Kidney capillary endothelial cell (primary cell): Measurements from ENCODE around the gene ATP6V1E1.

Experiments
- DNase-seq: peaks from one replicate; pipeline ENCODE4 v3.0.0-alpha.2; 2018; ENCODE audit warnings: low spot score

ATP6V1E1 gene

GRCh38 chr22:17633998-17634323 is 5.4 kb upstream of the ATP6V1E1 start:
- no peak for DNase-seq

DNA sequence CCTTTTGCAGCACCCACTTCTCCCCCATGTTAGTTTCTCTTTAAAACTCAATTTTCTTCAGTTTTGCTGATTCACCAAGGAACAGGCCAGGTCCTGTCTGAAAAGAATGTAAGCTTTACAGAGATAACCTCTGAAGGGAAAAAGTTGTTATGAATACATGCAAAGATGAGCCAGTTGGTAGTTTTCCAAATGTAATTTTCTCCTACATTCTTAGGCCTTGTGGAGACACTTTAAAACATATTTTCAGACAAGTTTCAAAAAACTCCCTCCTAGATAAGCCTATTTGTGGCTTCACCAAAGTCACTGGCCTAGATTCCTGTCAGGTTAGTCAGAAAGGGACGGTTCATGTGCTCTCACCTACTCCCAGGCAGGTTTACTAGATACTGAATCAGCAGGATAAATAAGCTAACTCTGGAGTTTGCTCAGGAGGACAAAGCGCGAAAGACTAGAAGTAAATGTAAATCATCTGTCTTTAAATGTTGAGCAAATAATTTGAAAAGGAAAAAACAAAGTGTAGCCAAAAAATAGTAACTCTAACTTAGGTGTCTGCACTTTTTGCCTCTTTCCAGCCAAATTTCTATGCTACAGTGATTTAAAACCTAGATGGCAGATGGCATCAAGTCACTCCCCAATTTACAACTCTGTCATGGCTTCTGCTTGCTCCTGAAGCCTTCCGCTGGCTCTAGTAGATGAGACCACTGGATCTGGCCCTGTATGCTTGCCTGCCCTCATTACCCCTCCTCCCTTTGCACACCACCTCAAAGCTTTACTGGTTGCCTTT is 4.9 kb upstream of the ATP6V1E1 start:
- no peak for DNase-seq

DNA sequence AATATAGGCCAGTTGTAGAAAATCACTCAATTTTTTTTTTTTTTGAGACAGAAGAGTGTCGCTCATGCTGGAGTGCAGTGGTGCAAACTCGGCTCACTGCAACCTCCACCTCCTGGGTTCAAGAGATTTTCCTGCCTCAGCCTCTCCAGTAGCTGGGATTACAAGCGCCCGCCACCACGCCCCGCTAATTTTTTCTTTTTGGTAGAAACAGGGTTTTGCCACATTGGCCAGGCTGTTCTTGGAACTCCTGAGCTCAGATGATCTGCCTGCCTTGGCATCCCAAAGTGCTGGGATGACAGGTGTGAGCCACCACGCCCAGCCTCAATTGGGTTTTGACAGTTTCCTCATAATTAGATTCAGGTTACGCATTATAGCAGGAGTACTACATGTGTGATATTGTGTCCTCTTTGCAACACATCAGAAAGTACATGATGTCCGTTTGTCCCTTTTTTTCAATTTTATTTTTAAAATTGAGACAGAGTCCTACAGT is 2.6 kb upstream of the ATP6V1E1 start:
- DNase-seq: no peak

DNA sequence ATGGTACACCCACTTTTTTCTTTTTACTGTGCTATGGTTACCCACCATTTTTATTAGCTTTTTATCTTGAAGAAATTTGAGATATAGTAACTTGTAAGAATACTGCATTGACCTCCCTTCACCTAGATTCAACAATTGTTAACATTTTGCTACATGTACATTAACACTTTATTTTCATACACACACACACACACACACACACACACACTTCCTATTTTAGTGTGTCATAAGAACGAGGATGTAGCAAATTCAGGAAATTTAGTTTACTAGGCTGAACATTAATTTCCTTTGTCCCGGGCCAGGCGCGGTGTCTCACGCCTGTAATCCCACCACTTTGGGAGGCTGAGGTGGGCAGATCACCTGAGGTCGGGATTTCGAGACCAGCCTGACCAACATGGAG is 1.1 kb upstream of the ATP6V1E1 start:
- DNase-seq: peak; percentile 33

DNA sequence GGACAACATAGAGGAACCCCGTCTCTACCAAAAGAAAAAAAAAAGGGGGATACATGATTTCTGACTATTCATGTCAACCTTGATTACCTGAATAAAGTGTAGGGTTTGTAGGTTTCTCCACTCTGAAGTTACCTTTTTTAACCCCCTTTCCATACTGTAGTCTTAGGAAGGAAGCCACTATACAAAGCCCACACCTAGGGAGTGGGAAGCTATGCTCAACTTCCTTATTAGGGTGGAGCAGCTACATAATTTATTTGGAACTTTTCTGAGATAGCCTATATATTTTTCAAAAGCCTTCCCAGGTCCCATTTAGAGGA is 582 bp upstream of the ATP6V1E1 start:
- DNase-seq: no peak

GRCh38 chr22:17627961-17628405 is 566 bp downstream of the ATP6V1E1 start:
- no peak for DNase-seq

DNA sequence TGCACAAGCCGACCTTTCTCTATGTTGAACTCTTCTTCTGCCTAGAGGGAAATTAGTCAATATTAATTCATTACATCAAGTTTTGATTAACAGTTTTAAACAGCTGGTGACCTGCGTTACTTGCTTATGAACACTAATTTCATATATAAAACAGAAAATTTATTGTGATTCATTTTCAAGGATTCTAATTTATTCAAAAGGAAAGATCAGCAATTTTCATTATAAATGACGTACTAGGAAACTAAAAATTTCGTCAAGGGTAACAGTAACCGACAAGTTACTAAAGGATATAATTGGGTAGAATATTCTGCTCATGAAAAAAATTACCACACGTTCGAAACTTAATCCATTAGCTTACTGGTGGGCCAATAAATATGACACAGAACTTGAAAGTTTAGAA is 15.3 kb downstream of the ATP6V1E1 start:
- DNase-seq: no peak

GRCh38 chr22:17612057-17612456 is 16.5 kb downstream of the ATP6V1E1 start:
- no peak for DNase-seq

- DNase-seq: no peak
Measured at GRCh38 chr22:17607891-17608521, 20.5 kb downstream of the ATP6V1E1 start.

GRCh38 chr22:17606496-17606895 is 22.1 kb downstream of the ATP6V1E1 start:
- DNase-seq: no peak

- no peak for DNase-seq
Measured at GRCh38 chr22:17603668-17604067, 24.9 kb downstream of the ATP6V1E1 start.

- DNase-seq: no peak
Measured at GRCh38 chr22:17601031-17601430, 27.5 kb downstream of the ATP6V1E1 start.

GRCh38 chr22:17598318-17598717 is 30.2 kb downstream of the ATP6V1E1 start:
- DNase-seq: no peak

DNA sequence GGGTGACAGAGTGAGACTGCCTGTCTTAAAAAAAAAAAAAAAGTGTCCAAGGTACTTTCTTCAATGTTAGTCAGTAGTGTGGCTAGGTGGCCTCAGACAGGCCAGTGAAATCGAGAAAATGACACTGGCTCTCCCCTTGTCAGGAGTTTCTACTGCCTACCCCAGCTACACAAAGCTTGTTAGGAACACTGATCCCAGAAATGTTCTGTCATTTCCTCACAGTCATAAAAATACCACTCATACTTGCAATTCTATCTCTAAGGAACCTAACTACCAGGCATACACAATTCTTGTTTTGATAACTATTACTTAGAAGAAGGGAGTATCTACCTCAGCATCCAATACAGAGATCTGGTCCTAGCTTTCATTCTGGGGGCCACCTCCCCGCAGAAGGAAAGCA is 31.3 kb downstream of the ATP6V1E1 start:
- no peak for DNase-seq

GRCh38 chr22:17596226-17596625 is 32.3 kb downstream of the ATP6V1E1 start:
- no peak for DNase-seq

- no peak for DNase-seq
Measured at GRCh38 chr22:17592201-17592600, 36.3 kb downstream of the ATP6V1E1 start.

DNA sequence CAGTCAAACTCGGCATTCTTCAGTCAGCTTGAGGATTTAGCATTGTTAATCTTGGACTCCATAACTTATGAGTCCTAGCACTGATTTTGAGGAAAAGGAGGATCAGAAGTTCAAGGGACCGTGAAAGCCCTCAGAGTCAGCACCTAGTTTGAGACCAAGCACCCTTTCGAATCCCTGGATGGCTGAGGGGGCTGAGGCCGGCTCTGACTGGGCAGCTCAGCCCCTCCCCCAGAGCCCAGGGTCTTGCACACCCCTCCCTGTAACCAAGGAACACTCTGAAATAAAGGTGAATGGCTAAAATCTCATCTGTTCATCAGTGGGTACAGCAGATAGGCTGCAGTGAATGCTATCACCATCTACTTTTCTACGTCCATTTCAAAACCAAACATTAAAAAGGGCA is 38.0 kb downstream of the ATP6V1E1 start:
- no peak for DNase-seq

DNA sequence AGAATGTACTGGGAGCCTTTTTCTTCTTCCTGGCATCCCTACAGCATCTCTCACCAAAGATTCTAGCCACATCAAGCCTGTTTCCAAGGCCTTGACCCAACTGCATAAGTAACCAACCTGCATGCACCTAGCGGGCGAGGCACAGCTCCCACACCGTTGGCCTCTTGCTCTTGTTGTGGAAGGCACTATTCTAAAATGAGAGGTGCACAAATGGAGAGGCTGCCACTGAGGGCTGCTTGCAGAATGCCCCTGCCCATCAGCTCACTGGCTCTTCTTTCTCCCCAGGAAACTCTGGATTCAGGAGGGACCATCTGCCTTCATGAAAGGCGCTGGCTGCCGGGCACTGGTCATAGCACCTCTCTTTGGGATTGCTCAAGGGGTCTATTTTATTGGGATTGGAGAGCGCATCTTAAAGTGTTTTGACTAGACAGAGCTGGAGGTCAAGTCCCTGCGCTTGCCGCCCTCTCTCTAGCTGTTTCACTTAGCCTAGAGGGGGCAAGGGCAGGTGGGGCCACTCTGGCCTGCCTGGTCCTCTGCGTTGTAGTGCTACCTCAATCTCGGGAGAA is 38.7 kb downstream of the ATP6V1E1 start:
- DNase-seq: no peak

DNA sequence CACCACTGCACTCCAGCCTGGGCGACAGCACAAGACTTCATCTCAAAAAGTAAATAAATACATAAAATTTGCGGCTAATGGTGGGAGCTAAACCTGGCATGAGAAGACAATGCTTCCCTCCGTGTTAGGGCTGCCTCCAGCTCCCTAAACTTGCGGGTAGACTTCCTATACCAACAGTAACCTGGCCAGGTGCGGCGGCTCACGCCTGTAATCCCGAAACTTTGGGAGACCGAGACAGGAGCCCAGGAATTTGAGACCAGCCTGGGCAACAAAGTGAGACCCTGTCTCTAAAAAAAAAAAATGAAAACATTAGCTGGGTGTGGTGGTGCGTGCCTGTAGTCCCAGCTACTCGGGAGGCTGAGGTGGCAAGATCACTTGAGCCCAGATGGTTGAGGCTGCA is 39.9 kb downstream of the ATP6V1E1 start:
- DNase-seq: no peak

DNA sequence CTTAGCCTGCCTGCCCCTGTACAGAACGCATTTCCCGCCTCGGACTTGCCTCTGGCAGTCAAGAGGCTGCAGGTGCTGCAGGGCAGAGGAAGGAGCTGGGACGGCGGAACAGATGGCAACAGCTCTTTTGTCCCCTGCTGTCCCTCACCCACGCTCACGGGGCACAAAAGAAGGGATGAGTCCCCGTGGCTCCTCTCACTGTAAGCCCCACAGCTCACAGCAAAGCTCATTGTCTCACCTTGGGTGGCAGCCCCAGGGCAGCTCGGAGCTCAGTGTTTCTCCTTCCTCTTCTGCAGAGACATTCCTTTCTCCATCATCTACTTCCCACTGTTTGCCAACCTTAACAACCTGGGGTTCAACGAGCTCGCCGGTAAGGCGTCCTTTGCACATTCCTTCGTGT is 40.9 kb downstream of the ATP6V1E1 start:
- DNase-seq: no peak

- DNase-seq: no peak
Measured at GRCh38 chr22:17586831-17587440, 41.6 kb downstream of the ATP6V1E1 start.

GRCh38 chr22:17583151-17583550 is 45.4 kb downstream of the ATP6V1E1 start:
- no peak for DNase-seq

DNA sequence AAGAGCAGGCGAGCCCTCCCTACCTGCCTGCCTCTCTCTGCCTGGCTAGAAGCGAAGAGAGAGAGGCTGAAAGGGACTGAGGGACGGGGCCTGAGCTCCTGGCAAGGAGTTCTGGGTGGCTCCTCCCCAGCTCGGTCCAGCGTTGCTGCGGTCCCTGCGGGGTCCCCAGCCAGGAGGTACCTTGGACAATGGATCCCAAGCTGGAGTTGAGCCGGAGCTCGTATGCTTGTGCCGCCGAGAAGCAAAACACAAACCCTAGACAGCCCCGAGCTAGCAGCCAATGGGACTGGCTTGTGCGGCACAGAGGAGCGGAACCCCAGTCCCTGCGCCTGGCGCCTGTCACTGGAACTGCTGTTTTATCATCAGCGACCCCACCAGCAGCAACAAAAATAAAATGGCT is 46.9 kb downstream of the ATP6V1E1 start:
- no peak for DNase-seq
